Liver (tissue), 9 donors: Measurements from ENCODE around the gene TMEM18. TPM values are rescaled to one million over a fixed set of nuclear protein-coding genes. Genes with fewer than 3 reads are reported as not detected.

Experiments
- DNase-seq: peaks from one replicate; pipeline ENCODE4 v3.0.0-alpha.2; 2017; ENCODE audit warnings: low spot score
- H3K27ac ChIP-seq, 2 donors: one replicate each; pipeline ENCODE4 v1.7.0; 2013; ENCODE audit warnings: inconsistent platforms in 2 of 2, low read length in 2 of 2, control low read depth in 1 of 2, low read depth in 1 of 2, mild to moderate bottlenecking in 1 of 2
- H3K27me3 ChIP-seq, 4 donors: one replicate each; pipeline versions ENCODE4 v1.6.1 to v1.7.0; 2013; ENCODE audit warnings: low read length in 3 of 4, inconsistent platforms in 1 of 4, mild to moderate bottlenecking in 1 of 4, moderate library complexity in 1 of 4; ENCODE audit not compliant: control insufficient read depth in 4 of 4, insufficient read depth in 4 of 4
- H3K36me3 ChIP-seq, 4 donors: one replicate each; pipeline versions ENCODE4 v1.6.1 to v1.7.0; 2013; ENCODE audit warnings: low read length in 3 of 4, mild to moderate bottlenecking in 3 of 4, low read depth in 1 of 4, moderate library complexity in 1 of 4; ENCODE audit not compliant: control insufficient read depth in 4 of 4, insufficient read depth in 3 of 4
- H3K4me1 ChIP-seq, 4 donors: one replicate each; pipeline versions ENCODE4 v1.6.1 to v1.7.0; 2013; ENCODE audit warnings: low read length in 3 of 4, mild to moderate bottlenecking in 3 of 4, moderate library complexity in 1 of 4; ENCODE audit not compliant: control insufficient read depth in 4 of 4, insufficient read depth in 4 of 4
- H3K4me3 ChIP-seq, 3 donors: one replicate each; pipeline versions ENCODE4 v1.6.1 to v1.7.0; 2013; ENCODE audit warnings: low read length in 3 of 3, control low read depth in 1 of 3, low read depth in 1 of 3, mild to moderate bottlenecking in 1 of 3
- H3K9ac ChIP-seq, 2 donors: one replicate each; pipeline ENCODE4 v1.7.0; 2013; ENCODE audit warnings: low read length in 2 of 2, mild to moderate bottlenecking in 2 of 2, moderate library complexity in 2 of 2, control low read depth in 1 of 2, low read depth in 1 of 2
- H3K9me3 ChIP-seq, 4 donors: one replicate each; pipeline versions ENCODE4 v1.6.1 to v1.7.0; 2013; ENCODE audit warnings: low read length in 3 of 4; ENCODE audit not compliant: control insufficient read depth in 4 of 4
- EGR1 ChIP-seq, 2 donors: IDR thresholded peaks; 2 replicates each; pipeline ENCODE4 v1.6.1; 2016 to 2018; ENCODE audit warnings: antibody characterized with exemption in 2 of 2, low read depth in 2 of 2
- FOXA1 ChIP-seq: IDR thresholded peaks from 2 replicates; pipeline ENCODE4 v1.6.1; 2016; ENCODE audit warnings: antibody characterized with exemption
- FOXA2 ChIP-seq: IDR thresholded peaks from 2 replicates; pipeline ENCODE4 v1.6.1; 2016; ENCODE audit warnings: antibody characterized with exemption
- GABPA ChIP-seq, 2 donors: IDR thresholded peaks in 1 of 2; conservative IDR thresholded peaks in 1 of 2; 2 replicates each; pipeline ENCODE4 v1.6.1; 2016; ENCODE audit warnings: antibody characterized with exemption in 2 of 2, mild to moderate bottlenecking in 1 of 2, moderate library complexity in 1 of 2
- HNF4A ChIP-seq, 2 donors: conservative IDR thresholded peaks; 2 replicates each; pipeline ENCODE4 v1.6.1; 2016; ENCODE audit warnings: antibody characterized with exemption in 2 of 2, mild to moderate bottlenecking in 2 of 2
- HNF4G ChIP-seq: IDR thresholded peaks from 2 replicates; pipeline ENCODE4 v1.6.1; 2016; ENCODE audit warnings: antibody characterized with exemption
- JUND ChIP-seq, 2 donors: IDR thresholded peaks; 2 replicates each; pipeline ENCODE4 v1.6.1; 2016; ENCODE audit warnings: antibody characterized with exemption in 2 of 2
- NR2F2 ChIP-seq: IDR thresholded peaks from 2 replicates; pipeline ENCODE4 v1.6.1; 2016; ENCODE audit warnings: antibody characterized with exemption
- RAD21 ChIP-seq, 2 donors: IDR thresholded peaks; 2 replicates each; pipeline ENCODE4 v1.6.1; 2016; ENCODE audit warnings: antibody characterized with exemption in 2 of 2, mild to moderate bottlenecking in 2 of 2
- RXRA ChIP-seq, 2 donors: IDR thresholded peaks; 2 replicates each; pipeline ENCODE4 v1.6.1; 2017 to 2018; ENCODE audit warnings: antibody characterized with exemption in 2 of 2, mild to moderate bottlenecking in 1 of 2
- SP1 ChIP-seq: IDR thresholded peaks from 2 replicates; pipeline ENCODE4 v1.6.1; 2018; ENCODE audit warnings: antibody characterized with exemption, mild to moderate bottlenecking
- TAF1 ChIP-seq: conservative IDR thresholded peaks from 2 replicates; pipeline ENCODE4 v1.6.1; 2016; ENCODE audit warnings: antibody characterized with exemption, mild to moderate bottlenecking
- YY1 ChIP-seq: IDR thresholded peaks from 2 replicates; pipeline ENCODE4 v1.6.1; 2016; ENCODE audit warnings: antibody characterized with exemption, mild to moderate bottlenecking
- ZBTB33 ChIP-seq: IDR thresholded peaks from 2 replicates; pipeline ENCODE4 v1.6.1; 2016; ENCODE audit warnings: antibody characterized with exemption
- WGBS: extraction: QIAGEN DNeasy Blood & Tissue Kit; methylation state at CpG from one replicate; pipeline ENCODE4 v1.1.7; 2013; 5-methylcytosine and 5-hydroxymethylcytosine counted together
- polyA plus RNA-seq, 2 donors: library from polyadenylated mRNA; stranded (reverse) in 1 of 2; unstranded in 1 of 2; fragments of 200-250 nt in 1 of 2; fragments of >200 nt in 1 of 2; fragmentation: Nextera tagmentation in 1 of 2; extraction: Ambion mirVana in 1 of 2; gene quantifications; one replicate each; pipeline versions ENCODE4 v1.2.1 to v1.2.3, GENCODE V29; 2013 to 2015
- total RNA-seq, 2 donors: library from RNA; depleted of rRNA; stranded (reverse); fragments of >200 nt; gene quantifications; one replicate each; pipeline ENCODE4 v1.2.3, GENCODE V29; 2014
- TF ChIP-seq, protein P1 (sequence below): IDR thresholded peaks from 2 replicates; pipeline ENCODE4 v1.6.1; 2016; ENCODE audit warnings: antibody characterized with exemption
- TF ChIP-seq, protein P2 (sequence below): fragments of 150-350 bp; IDR thresholded peaks from 2 replicates; pipeline ENCODE4 v1.5.1; 2017; ENCODE audit warnings: improper control_type of control experiment, low read depth, low read length; ENCODE audit not compliant: missing input control
- TF ChIP-seq, protein P3 (sequence below): IDR thresholded peaks from 2 replicates; pipeline ENCODE4 v1.6.1; 2016; ENCODE audit warnings: antibody characterized with exemption
- TF ChIP-seq, protein P4 (sequence below): IDR thresholded peaks from 2 replicates; pipeline ENCODE4 v1.6.1; 2016; ENCODE audit warnings: antibody characterized with exemption, mild to moderate bottlenecking
- donor health status: healthy.
- donor health status: healthy.
- donor health status: healthy.
- donor health status: healthy.
- donor health status: healthy.

TMEM18 gene
- total and polyA plus RNA-seq, 4 donors, result 8.4 to 29.3 (median 10.9) TPM

DNA sequence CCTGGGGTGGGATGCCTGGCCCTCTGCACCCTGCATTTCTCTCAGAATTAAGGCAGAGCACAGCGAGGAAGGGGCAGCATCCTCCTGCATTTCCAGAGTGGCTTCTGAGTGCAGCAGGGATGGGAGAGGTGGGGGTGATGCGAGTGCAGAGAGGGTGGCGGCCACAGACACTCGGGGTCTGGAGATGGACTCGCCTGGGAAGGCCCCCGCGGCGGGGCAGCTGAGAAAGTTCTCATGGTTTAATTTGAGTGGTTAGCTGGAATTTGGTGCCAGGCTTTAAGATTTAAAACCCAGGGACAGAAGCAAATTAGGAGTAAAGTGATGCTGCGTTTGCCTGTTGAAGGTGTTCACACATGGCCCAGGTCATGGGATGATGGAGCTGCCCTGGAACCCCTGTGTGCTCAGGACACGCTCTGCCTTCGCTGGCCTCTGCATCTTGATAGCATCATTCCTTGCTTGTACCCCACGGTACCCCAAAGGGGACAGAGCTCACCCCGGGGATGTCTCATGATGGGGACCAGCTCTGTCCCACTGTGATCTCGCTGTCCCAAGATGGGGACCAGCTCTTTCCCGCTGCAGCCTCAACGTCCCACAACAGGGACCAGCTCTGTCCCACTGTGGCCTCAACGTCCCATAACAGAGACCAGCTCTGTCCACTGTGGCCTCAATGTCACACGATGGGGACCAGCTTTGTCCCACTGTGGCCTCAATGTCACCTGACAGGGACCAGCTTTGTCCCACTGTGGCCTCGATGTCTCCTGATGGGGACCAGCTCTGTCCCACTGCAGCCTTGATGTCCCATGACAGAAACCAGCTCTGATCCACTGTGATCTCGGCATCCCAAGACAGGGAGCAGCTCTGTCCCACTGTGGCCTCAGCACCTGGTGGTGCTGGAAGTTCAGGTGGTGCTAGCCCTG lies 27.5 kb downstream of the TMEM18 start:
- no peaks in the 10 kb centered on the region for H3K36me3 ChIP-seq
- H3K9me3 ChIP-seq, result no peaks in the 10 kb centered on the region
- TF ChIP-seq, protein P1, sequence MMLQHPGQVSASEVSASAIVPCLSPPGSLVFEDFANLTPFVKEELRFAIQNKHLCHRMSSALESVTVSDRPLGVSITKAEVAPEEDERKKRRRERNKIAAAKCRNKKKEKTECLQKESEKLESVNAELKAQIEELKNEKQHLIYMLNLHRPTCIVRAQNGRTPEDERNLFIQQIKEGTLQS, result no peak
- TF ChIP-seq YY1, result no peak
- no peak for TF ChIP-seq SP1
- TF ChIP-seq GABPA (IDR thresholded peaks at IDR 0.05 in 1 of 2, conservative IDR thresholded peaks at IDR 0.05 in 1 of 2), result no peak
- TF ChIP-seq FOXA1, result no peak
- TF ChIP-seq, protein P2, sequence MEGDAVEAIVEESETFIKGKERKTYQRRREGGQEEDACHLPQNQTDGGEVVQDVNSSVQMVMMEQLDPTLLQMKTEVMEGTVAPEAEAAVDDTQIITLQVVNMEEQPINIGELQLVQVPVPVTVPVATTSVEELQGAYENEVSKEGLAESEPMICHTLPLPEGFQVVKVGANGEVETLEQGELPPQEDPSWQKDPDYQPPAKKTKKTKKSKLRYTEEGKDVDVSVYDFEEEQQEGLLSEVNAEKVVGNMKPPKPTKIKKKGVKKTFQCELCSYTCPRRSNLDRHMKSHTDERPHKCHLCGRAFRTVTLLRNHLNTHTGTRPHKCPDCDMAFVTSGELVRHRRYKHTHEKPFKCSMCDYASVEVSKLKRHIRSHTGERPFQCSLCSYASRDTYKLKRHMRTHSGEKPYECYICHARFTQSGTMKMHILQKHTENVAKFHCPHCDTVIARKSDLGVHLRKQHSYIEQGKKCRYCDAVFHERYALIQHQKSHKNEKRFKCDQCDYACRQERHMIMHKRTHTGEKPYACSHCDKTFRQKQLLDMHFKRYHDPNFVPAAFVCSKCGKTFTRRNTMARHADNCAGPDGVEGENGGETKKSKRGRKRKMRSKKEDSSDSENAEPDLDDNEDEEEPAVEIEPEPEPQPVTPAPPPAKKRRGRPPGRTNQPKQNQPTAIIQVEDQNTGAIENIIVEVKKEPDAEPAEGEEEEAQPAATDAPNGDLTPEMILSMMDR, result no peak
- TF ChIP-seq HNF4G, result no peak
- TF ChIP-seq RXRA (IDR thresholded peaks at IDR 0.05), result no peak
- TF ChIP-seq JUND (IDR thresholded peaks at IDR 0.05), result no peak
- no peak for TF ChIP-seq HNF4A (conservative IDR thresholded peaks at IDR 0.05)
- TF ChIP-seq, protein P3, sequence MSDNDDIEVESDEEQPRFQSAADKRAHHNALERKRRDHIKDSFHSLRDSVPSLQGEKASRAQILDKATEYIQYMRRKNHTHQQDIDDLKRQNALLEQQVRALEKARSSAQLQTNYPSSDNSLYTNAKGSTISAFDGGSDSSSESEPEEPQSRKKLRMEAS, result no peak
- no peak for TF ChIP-seq ZBTB33
- TF ChIP-seq EGR1 (IDR thresholded peaks at IDR 0.05; ENCODE audit: low read depth in 2 of 2), result no peak
- no peak for TF ChIP-seq NR2F2
- TF ChIP-seq RAD21 (IDR thresholded peaks at IDR 0.05), result no peak
- TF ChIP-seq FOXA2, result no peak
- TF ChIP-seq, protein P4, sequence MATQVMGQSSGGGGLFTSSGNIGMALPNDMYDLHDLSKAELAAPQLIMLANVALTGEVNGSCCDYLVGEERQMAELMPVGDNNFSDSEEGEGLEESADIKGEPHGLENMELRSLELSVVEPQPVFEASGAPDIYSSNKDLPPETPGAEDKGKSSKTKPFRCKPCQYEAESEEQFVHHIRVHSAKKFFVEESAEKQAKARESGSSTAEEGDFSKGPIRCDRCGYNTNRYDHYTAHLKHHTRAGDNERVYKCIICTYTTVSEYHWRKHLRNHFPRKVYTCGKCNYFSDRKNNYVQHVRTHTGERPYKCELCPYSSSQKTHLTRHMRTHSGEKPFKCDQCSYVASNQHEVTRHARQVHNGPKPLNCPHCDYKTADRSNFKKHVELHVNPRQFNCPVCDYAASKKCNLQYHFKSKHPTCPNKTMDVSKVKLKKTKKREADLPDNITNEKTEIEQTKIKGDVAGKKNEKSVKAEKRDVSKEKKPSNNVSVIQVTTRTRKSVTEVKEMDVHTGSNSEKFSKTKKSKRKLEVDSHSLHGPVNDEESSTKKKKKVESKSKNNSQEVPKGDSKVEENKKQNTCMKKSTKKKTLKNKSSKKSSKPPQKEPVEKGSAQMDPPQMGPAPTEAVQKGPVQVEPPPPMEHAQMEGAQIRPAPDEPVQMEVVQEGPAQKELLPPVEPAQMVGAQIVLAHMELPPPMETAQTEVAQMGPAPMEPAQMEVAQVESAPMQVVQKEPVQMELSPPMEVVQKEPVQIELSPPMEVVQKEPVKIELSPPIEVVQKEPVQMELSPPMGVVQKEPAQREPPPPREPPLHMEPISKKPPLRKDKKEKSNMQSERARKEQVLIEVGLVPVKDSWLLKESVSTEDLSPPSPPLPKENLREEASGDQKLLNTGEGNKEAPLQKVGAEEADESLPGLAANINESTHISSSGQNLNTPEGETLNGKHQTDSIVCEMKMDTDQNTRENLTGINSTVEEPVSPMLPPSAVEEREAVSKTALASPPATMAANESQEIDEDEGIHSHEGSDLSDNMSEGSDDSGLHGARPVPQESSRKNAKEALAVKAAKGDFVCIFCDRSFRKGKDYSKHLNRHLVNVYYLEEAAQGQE, result no peak
- TF ChIP-seq TAF1, result no peak
- H3K27ac ChIP-seq, result no peak overlapping the region
- H3K27me3 ChIP-seq, result no peaks in the 10 kb centered on the region
- no peak overlapping the region for H3K4me3 ChIP-seq
- no peak for DNase-seq
- 86% methylated on average over 20 of the region's 20 CpGs for WGBS
- no peaks in the 10 kb centered on the region for H3K4me1 ChIP-seq
- H3K9ac ChIP-seq, result no peak overlapping the region
